ENCODE results near the gene MBNL2. TPM values are rescaled to one million over a fixed set of nuclear protein-coding genes. Genes with fewer than 3 reads are reported as not detected.

MBNL2 gene
- total RNA-seq, 2 donors from 2014 or later, result 47.5 to 50.8 TPM

GRCh38 chr13:97245011-97245410, 22.9 kb downstream of the MBNL2 start:
- Histone ChIP-seq H3K27ac (peak overlapping the region in 2 of 4 donors; percentile 28 to 43), H3K9me3 (no peaks in the 10 kb centered on the region), H3K4me1 (peaks cover 95% of the 10 kb centered on the region), H3K4me3 (no peak overlapping the region), H3K27me3 (no peaks in the 10 kb centered on the region), H3K36me3 (replicated peaks in 1 of 2; ENCODE audit: insufficient read depth in 1 of 2, low read depth in 2 of 2) (no peaks in the 10 kb centered on the region)
- TF ChIP-seq CTCF (IDR thresholded peaks at IDR 0.05), result no peak
- no peak for TF ChIP-seq POLR2A (IDR thresholded peaks at IDR 0.05)
- no peak for DNase-seq
- no peak for ATAC-seq
- intact Hi-C loops (cut with DNase I), result no loop called here

GRCh38 chr13:97246596-97247158, 24.5 kb downstream of the MBNL2 start:
- WGBS, 2 donors, result 66 to 70% methylated on average over 7 of the region's 7 CpGs
- no peak for ATAC-seq
- Histone ChIP-seq H3K4me3 (no peak overlapping the region), H3K4me1 (peaks cover 92% of the 10 kb centered on the region), H3K9me3 (no peaks in the 10 kb centered on the region), H3K27ac (peak overlapping the region; percentile 14 to 51 (median 22)), H3K36me3 (replicated peaks in 1 of 2; ENCODE audit: insufficient read depth in 1 of 2, low read depth in 2 of 2) (no peaks in the 10 kb centered on the region), H3K27me3 (no peaks in the 10 kb centered on the region)
- no peak for DNase-seq
- TF ChIP-seq CTCF (IDR thresholded peaks at IDR 0.05) (no peak), POLR2A (IDR thresholded peaks at IDR 0.05) (no peak)
- intact Hi-C loops (cut with DNase I), result no loop called here

GRCh38 chr13:97248243-97248642, 26.1 kb downstream of the MBNL2 start:
- TF ChIP-seq POLR2A (IDR thresholded peaks at IDR 0.05) (no peak), CTCF (IDR thresholded peaks at IDR 0.05) (no peak)
- H3K27me3 ChIP-seq, result no peaks in the 10 kb centered on the region
- H3K9me3 ChIP-seq, result no peaks in the 10 kb centered on the region
- ATAC-seq (no peak), DNase-seq (no peak)
- intact Hi-C loops (cut with DNase I), result no loop called here
- H3K27ac ChIP-seq, result peak overlapping the region in 1 of 4 donors; percentile 67
- no peak overlapping the region for H3K4me3 ChIP-seq
- no peaks in the 10 kb centered on the region for H3K36me3 ChIP-seq (replicated peaks in 1 of 2; ENCODE audit: insufficient read depth in 1 of 2, low read depth in 2 of 2)
- H3K4me1 ChIP-seq, result peaks cover 77% of the 10 kb centered on the region
- 97 to 98% methylated on average over 6 of the region's 6 CpGs for WGBS, 2 donors

- peak overlapping the region in 2 of 4 donors; percentile 56 to 67 for H3K27ac ChIP-seq
- no peaks in the 10 kb centered on the region for H3K9me3 ChIP-seq
- H3K27me3 ChIP-seq, result no peaks in the 10 kb centered on the region
- WGBS, 2 donors, result 58 to 65% methylated on average over 5 of the region's 5 CpGs
- ATAC-seq (peak; percentile 33), DNase-seq (no peak)
- no peaks in the 10 kb centered on the region for H3K36me3 ChIP-seq (replicated peaks in 1 of 2; ENCODE audit: insufficient read depth in 1 of 2, low read depth in 2 of 2)
- no peak overlapping the region for H3K4me3 ChIP-seq
- H3K4me1 ChIP-seq, result peaks cover 67% of the 10 kb centered on the region
- intact Hi-C loops (cut with DNase I), result no loop called here
- TF ChIP-seq CTCF (IDR thresholded peaks at IDR 0.05) (no peak), POLR2A (IDR thresholded peaks at IDR 0.05) (no peak)
Observed at GRCh38 chr13:97249093-97249795, 27.1 kb downstream of the MBNL2 start.
